IMR-90 (cell line): Measurements from ENCODE around the gene NFATC1.

ENCODE experiments used
- BHLHE40 ChIP-seq: fragments of 150-350 bp; IDR thresholded peaks from 2 replicates; pipeline ENCODE4 v1.6.1; 2016; ENCODE audit warnings: mild to moderate bottlenecking, low read depth, low read length
- CEBPB ChIP-seq: IDR thresholded peaks from 2 replicates; pipeline ENCODE4 v1.6.1; 2012; ENCODE audit warnings: low read depth, low read length, improper control_type of control experiment
- ELK1 ChIP-seq: fragments of 150-350 bp; IDR thresholded peaks from 2 replicates; pipeline ENCODE4 v1.6.1; 2016; ENCODE audit warnings: low read depth, mild to moderate bottlenecking, low read length, moderate library complexity, borderline replicate concordance
- FOS ChIP-seq: fragments of 150-350 bp; IDR thresholded peaks from 2 replicates; pipeline ENCODE4 v1.6.1; 2016; ENCODE audit warnings: low read depth, low read length
- MAFK ChIP-seq: IDR thresholded peaks from 2 replicates; pipeline ENCODE4 v1.6.1; 2012; ENCODE audit warnings: low read depth, low read length, improper control_type of control experiment
- MAZ ChIP-seq: IDR thresholded peaks from 2 replicates; pipeline ENCODE4 v1.6.1; 2012; ENCODE audit warnings: low read depth, mild to moderate bottlenecking, low read length, improper control_type of control experiment, moderate library complexity, borderline replicate concordance
- MXI1 ChIP-seq: IDR thresholded peaks from 2 replicates; pipeline ENCODE4 v1.6.1; 2012; ENCODE audit warnings: low read depth, mild to moderate bottlenecking, low read length, moderate library complexity, borderline replicate concordance
- POLR2A ChIP-seq: IDR thresholded peaks from 2 replicates; pipeline ENCODE4 v1.6.1; 2012; ENCODE audit warnings: mild to moderate bottlenecking, low read depth, low read length
- RFX5 ChIP-seq: IDR thresholded peaks from 2 replicates; pipeline ENCODE4 v1.8.0; 2012; ENCODE audit warnings: low read depth, mild to moderate bottlenecking, low read length, moderate library complexity
- USF2 ChIP-seq: fragments of 150-350 bp; IDR thresholded peaks from 2 replicates; pipeline ENCODE4 v1.6.1; 2017; ENCODE audit warnings: mild to moderate bottlenecking, antibody characterized with exemption, low read length, low read depth
- TF ChIP-seq, protein P1 (sequence below): conservative IDR thresholded peaks from 2 replicates; pipeline ENCODE4 v1.5.1; 2012; ENCODE audit warnings: mild to moderate bottlenecking, low read depth, low read length, improper control_type of control experiment

GRCh38 chr18:79485788-79486355, 90.1 kb downstream of the NFATC1 start:
- peak; percentile 44; the same call in 1 of the 2 replicates for TF ChIP-seq MAZ
- no peak for TF ChIP-seq MAFK
- TF ChIP-seq, protein P1, sequence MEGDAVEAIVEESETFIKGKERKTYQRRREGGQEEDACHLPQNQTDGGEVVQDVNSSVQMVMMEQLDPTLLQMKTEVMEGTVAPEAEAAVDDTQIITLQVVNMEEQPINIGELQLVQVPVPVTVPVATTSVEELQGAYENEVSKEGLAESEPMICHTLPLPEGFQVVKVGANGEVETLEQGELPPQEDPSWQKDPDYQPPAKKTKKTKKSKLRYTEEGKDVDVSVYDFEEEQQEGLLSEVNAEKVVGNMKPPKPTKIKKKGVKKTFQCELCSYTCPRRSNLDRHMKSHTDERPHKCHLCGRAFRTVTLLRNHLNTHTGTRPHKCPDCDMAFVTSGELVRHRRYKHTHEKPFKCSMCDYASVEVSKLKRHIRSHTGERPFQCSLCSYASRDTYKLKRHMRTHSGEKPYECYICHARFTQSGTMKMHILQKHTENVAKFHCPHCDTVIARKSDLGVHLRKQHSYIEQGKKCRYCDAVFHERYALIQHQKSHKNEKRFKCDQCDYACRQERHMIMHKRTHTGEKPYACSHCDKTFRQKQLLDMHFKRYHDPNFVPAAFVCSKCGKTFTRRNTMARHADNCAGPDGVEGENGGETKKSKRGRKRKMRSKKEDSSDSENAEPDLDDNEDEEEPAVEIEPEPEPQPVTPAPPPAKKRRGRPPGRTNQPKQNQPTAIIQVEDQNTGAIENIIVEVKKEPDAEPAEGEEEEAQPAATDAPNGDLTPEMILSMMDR, result no peak
- TF ChIP-seq USF2, result no peak
- TF ChIP-seq ELK1, result no peak
- peak; percentile 39; the same call in 1 of the 2 replicates for TF ChIP-seq POLR2A
- no peak for TF ChIP-seq MXI1
- no peak for TF ChIP-seq CEBPB
- TF ChIP-seq FOS, result peak; percentile 94
- peak; percentile 84 for TF ChIP-seq BHLHE40
- TF ChIP-seq RFX5, result no peak
